Adipocyte (in vitro differentiated cells): Measurements from ENCODE around the gene CASZ1.

ENCODE experiments used
- DNase-seq: peaks from one replicate; pipeline ENCODE4 v3.0.0-alpha.2; 2015; ENCODE audit warnings: low read depth
- H3K27me3 ChIP-seq: replicated peaks from 2 replicates; pipeline ENCODE4 v1.7.0; 2013; ENCODE audit warnings: mild to moderate bottlenecking, low read length, moderate library complexity; ENCODE audit not compliant: control insufficient read depth, insufficient read depth
- H3K36me3 ChIP-seq: 2 replicates; pipeline ENCODE4 v1.7.0; 2013; ENCODE audit warnings: low read length, mild to moderate bottlenecking, moderate library complexity; ENCODE audit not compliant: control insufficient read depth, insufficient read depth, severe bottlenecking
- H3K4me1 ChIP-seq: 2 replicates; pipeline ENCODE4 v1.7.0; 2013; ENCODE audit warnings: mild to moderate bottlenecking, low read length, moderate library complexity; ENCODE audit not compliant: control insufficient read depth, insufficient read depth
- H3K4me3 ChIP-seq: 2 replicates; pipeline ENCODE4 v1.7.0; 2013; ENCODE audit warnings: mild to moderate bottlenecking, low read length, moderate library complexity
- H3K9ac ChIP-seq: 2 replicates; pipeline ENCODE4 v1.7.0; 2013; ENCODE audit warnings: mild to moderate bottlenecking, low read length, moderate library complexity
- H3K9me3 ChIP-seq: 2 replicates; pipeline ENCODE4 v1.7.0; 2013; ENCODE audit warnings: mild to moderate bottlenecking, low read length, moderate library complexity; ENCODE audit not compliant: control insufficient read depth

CASZ1 gene

GRCh38 chr1:10806966-10807365 is 10.5 kb upstream of the CASZ1 start:
- H3K9ac ChIP-seq, result no peak overlapping the region
- peaks cover 85% of the 10 kb centered on the region for H3K27me3 ChIP-seq
- DNase-seq, result no peak
- no peaks in the 10 kb centered on the region for H3K4me1 ChIP-seq
- H3K36me3 ChIP-seq, result no peaks in the 10 kb centered on the region
- no peaks in the 10 kb centered on the region for H3K9me3 ChIP-seq
- H3K4me3 ChIP-seq, result no peak overlapping the region

GRCh38 chr1:10803971-10804820 is 7.8 kb upstream of the CASZ1 start:
- no peak overlapping the region for H3K4me3 ChIP-seq
- H3K9ac ChIP-seq, result no peak overlapping the region
- H3K36me3 ChIP-seq, result no peaks in the 10 kb centered on the region
- H3K27me3 ChIP-seq, result peaks cover 88% of the 10 kb centered on the region
- H3K9me3 ChIP-seq, result no peaks in the 10 kb centered on the region
- no peaks in the 10 kb centered on the region for H3K4me1 ChIP-seq
- DNase-seq, result no peak

GRCh38 chr1:10802944-10803715 is 6.7 kb upstream of the CASZ1 start:
- Histone ChIP-seq H3K9me3 (no peaks in the 10 kb centered on the region), H3K4me3 (no peak overlapping the region), H3K4me1 (no peaks in the 10 kb centered on the region), H3K9ac (no peak overlapping the region), H3K27me3 (peaks cover 88% of the 10 kb centered on the region), H3K36me3 (no peaks in the 10 kb centered on the region)
- no peak for DNase-seq

GRCh38 chr1:10800778-10801177 is 4.3 kb upstream of the CASZ1 start:
- Histone ChIP-seq H3K4me1 (no peaks in the 10 kb centered on the region), H3K4me3 (no peak overlapping the region), H3K9me3 (no peaks in the 10 kb centered on the region), H3K9ac (no peak overlapping the region), H3K27me3 (peaks cover 75% of the 10 kb centered on the region), H3K36me3 (no peaks in the 10 kb centered on the region)
- DNase-seq, result no peak

- Histone ChIP-seq H3K9ac (no peak overlapping the region), H3K4me3 (no peak overlapping the region), H3K9me3 (no peaks in the 10 kb centered on the region), H3K36me3 (no peaks in the 10 kb centered on the region), H3K4me1 (no peaks in the 10 kb centered on the region), H3K27me3 (peaks cover 67% of the 10 kb centered on the region)
- no peak for DNase-seq
Measured at GRCh38 chr1:10799726-10800125, 3.3 kb upstream of the CASZ1 start.

GRCh38 chr1:10795276-10796021 is 997 bp downstream of the CASZ1 start:
- H3K4me3 ChIP-seq, result peak overlapping the region; percentile 63
- DNase-seq, result peak; percentile 35
- H3K9me3 ChIP-seq, result no peaks in the 10 kb centered on the region
- no peaks in the 10 kb centered on the region for H3K36me3 ChIP-seq
- peaks cover 61% of the 10 kb centered on the region for H3K27me3 ChIP-seq
- no peak overlapping the region for H3K9ac ChIP-seq
- H3K4me1 ChIP-seq, result peaks cover 5% of the 10 kb centered on the region

GRCh38 chr1:10794724-10795275 is 1.6 kb downstream of the CASZ1 start:
- Histone ChIP-seq H3K36me3 (no peaks in the 10 kb centered on the region), H3K9ac (no peak overlapping the region), H3K4me1 (peaks cover 5% of the 10 kb centered on the region), H3K9me3 (no peaks in the 10 kb centered on the region), H3K27me3 (peaks cover 61% of the 10 kb centered on the region), H3K4me3 (peak overlapping the region; percentile 63)
- peak; percentile 50 for DNase-seq

GRCh38 chr1:10793129-10793651 is 3.3 kb downstream of the CASZ1 start:
- Histone ChIP-seq H3K9ac (no peak overlapping the region), H3K9me3 (no peaks in the 10 kb centered on the region), H3K36me3 (no peaks in the 10 kb centered on the region), H3K27me3 (peaks cover 56% of the 10 kb centered on the region), H3K4me3 (no peak overlapping the region), H3K4me1 (peaks cover 5% of the 10 kb centered on the region)
- peak; percentile 32 for DNase-seq

- H3K9ac ChIP-seq, result no peak overlapping the region
- H3K4me1 ChIP-seq, result peaks cover 5% of the 10 kb centered on the region
- no peak for DNase-seq
- no peak overlapping the region for H3K4me3 ChIP-seq
- no peaks in the 10 kb centered on the region for H3K9me3 ChIP-seq
- no peaks in the 10 kb centered on the region for H3K36me3 ChIP-seq
- peaks cover 66% of the 10 kb centered on the region for H3K27me3 ChIP-seq
Measured at GRCh38 chr1:10791105-10791951, 5.1 kb downstream of the CASZ1 start.
